HepG2 (cell line): Measurements from ENCODE around the gene TEF.

ENCODE experiments used
- CTCF ChIP-seq: sonication (generic); formaldehyde crosslinking; IDR thresholded peaks from 2 replicates; pipeline ENCODE4 v1.5.0; 2020; ENCODE audit warnings: mild to moderate bottlenecking, missing genetic modification reagents, moderate library complexity
- EP300 ChIP-seq, 3 experiments: sonication (generic) in 1 of 3; formaldehyde crosslinking in 1 of 3; IDR thresholded peaks; 2 replicates each; pipeline versions ENCODE4 v1.5.1 to v1.6.1; 2011 to 2020; ENCODE audit warnings: low read depth in 2 of 3, low read length in 2 of 3, borderline replicate concordance in 1 of 3, improper control_type of control experiment in 1 of 3, mild to moderate bottlenecking in 1 of 3, missing genetic modification reagents in 1 of 3, moderate library complexity in 1 of 3
- GABPA ChIP-seq, 2 experiments: IDR thresholded peaks; 2 replicates each; pipeline ENCODE4 v1.6.1; 2011 to 2016; ENCODE audit warnings: low read depth in 2 of 2, low read length in 1 of 2, missing biosample characterization in 1 of 2, missing genetic modification characterization in 1 of 2
- MBD4 ChIP-seq: IDR thresholded peaks from 2 replicates; pipeline ENCODE4 v1.6.1; 2012; ENCODE audit warnings: low read length, inconsistent platforms, borderline replicate concordance
- PHF20 ChIP-seq: sonication (generic); formaldehyde crosslinking; IDR thresholded peaks from 2 replicates; pipeline ENCODE4 v1.5.0; 2020; ENCODE audit warnings: mild to moderate bottlenecking, missing genetic modification reagents
- RAD21 ChIP-seq: fragments of 450-650 bp; formaldehyde crosslinking; IDR thresholded peaks from 2 replicates; pipeline ENCODE4 v1.5.0; 2020; ENCODE audit warnings: mild to moderate bottlenecking
- ZFP36 ChIP-seq: fragments of 150-350 bp; IDR thresholded peaks from 2 replicates; pipeline ENCODE4 v1.6.1; 2018; ENCODE audit warnings: borderline replicate concordance, low read length, low read depth; ENCODE audit not compliant: partially characterized antibody
- ZNF264 ChIP-seq: sonication (generic); formaldehyde crosslinking; IDR thresholded peaks from 2 replicates; pipeline ENCODE4 v1.4.0; 2020; ENCODE audit warnings: missing genetic modification reagents
- ZNF274 ChIP-seq: sonication (generic); formaldehyde crosslinking; IDR thresholded peaks from 2 replicates; pipeline ENCODE4 v1.5.1; 2020; ENCODE audit warnings: mild to moderate bottlenecking, missing genetic modification reagents
- ZNF510 ChIP-seq: sonication (generic); formaldehyde crosslinking; IDR thresholded peaks from 2 replicates; pipeline ENCODE4 v1.4.0; 2020; ENCODE audit warnings: low read depth, mild to moderate bottlenecking, missing genetic modification reagents

GRCh38 chr22:41437198-41437597 lies 55.5 kb downstream of the TEF start:
- TF ChIP-seq CTCF (CRISPR knock-in tag) = no peak
- TF ChIP-seq ZNF510 (CRISPR knock-in tag) = no peak
- no peak for TF ChIP-seq EP300 (IDR thresholded peaks at IDR 0.05; ENCODE audit: low read depth in 2 of 2, low read length in 2 of 2)
- TF ChIP-seq EP300 (CRISPR knock-in tag; IDR thresholded peaks at IDR 0.05; ENCODE audit: borderline replicate concordance) = no peak
- TF ChIP-seq PHF20 (CRISPR knock-in tag) = no peak
- TF ChIP-seq RAD21 (CRISPR knock-in tag) = no peak
- TF ChIP-seq ZFP36 = no peak
- TF ChIP-seq ZNF274 (CRISPR knock-in tag) = no peak
- no peak for TF ChIP-seq MBD4
- TF ChIP-seq ZNF264 (CRISPR knock-in tag) = no peak
- no peak for TF ChIP-seq GABPA (IDR thresholded peaks at IDR 0.05; ENCODE audit: low read depth, low read length)
- TF ChIP-seq GABPA (CRISPR knock-in tag; IDR thresholded peaks at IDR 0.05; ENCODE audit: low read depth) = no peak
